HG03139 (cell line): Measurements from ENCODE around the gene ACAA2.
"Not testable (repeated sequence)": the region's sequence is repeated elsewhere in the genome, so short reads cannot be mapped to it uniquely, and the experiment has no call there.

ENCODE experiments used
- ATAC-seq: cut with Tn5 transposase; IDR thresholded peaks from one replicate; pipeline ENCODE4 v1.9.1; 2021; ENCODE audit not compliant: unreplicated experiment

Gene ACAA2

DNA sequence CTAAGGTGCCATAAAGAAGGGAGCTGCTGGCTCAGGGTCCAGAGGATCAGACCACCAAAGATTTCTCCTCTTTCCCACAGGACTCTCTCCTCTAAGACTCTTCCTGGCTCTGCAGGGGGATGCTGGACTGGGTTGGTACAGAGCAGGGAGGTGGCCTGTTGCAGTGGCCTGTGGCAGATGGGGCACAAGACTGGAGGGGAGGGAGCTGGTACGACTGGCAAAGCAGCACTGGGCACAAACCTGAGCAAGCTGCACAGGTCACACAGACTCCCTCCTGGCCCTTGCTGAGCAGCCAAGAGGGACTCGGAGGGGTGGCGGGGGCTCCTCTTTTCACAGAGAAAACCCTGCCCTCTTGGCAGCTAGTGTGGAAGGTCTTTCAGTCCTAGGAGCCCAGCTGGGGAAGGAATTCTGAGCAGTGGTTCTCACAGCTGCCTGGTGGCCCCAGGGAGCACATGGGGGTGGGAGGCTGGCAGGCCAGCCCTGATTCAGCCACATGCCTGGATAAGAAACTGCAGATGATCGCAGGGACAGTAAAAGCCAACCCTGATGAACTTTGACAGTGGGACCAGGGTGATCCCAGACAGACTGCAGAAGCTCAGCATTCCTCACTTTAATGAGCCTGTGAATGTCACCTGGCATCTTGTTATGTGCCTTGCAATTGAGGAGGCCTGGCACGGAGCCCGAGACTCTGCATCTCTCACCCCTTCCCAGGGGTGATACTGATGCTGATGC, 32.5 kb upstream of the ACAA2 start:
- no peak for ATAC-seq

GRCh38 chr18:49844903-49845302, 31.6 kb upstream of the ACAA2 start:
- ATAC-seq = no peak

- no peak for ATAC-seq
Measured at GRCh38 chr18:49843778-49844625, 30.7 kb upstream of the ACAA2 start.

GRCh38 chr18:49843131-49843530, 29.8 kb upstream of the ACAA2 start:
- ATAC-seq = no peak

DNA sequence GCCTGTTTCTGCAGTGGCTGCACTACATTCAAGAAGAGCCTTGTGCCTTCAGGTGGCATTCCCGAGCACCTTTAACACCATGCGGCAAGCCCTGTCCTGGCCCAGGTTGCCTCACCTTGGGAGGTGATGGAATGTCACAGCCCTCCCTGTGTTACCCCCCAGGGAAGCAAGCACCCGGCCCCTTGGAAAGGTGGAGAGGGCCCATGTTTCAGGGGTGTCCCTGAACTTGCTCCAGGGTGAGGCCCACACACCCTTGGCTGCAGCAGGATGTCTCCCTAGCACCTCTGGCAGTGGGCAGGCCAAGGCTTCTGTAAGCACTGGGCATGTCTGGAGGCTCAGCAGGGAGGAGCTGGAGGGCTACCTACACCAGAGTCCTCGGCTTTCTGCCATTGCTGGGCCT, 29.3 kb upstream of the ACAA2 start:
- no peak for ATAC-seq

- no peak for ATAC-seq
Measured at GRCh38 chr18:49841236-49842217, 28.2 kb upstream of the ACAA2 start.

- ATAC-seq = no peak
Measured at GRCh38 chr18:49839012-49839411, 25.7 kb upstream of the ACAA2 start.

DNA sequence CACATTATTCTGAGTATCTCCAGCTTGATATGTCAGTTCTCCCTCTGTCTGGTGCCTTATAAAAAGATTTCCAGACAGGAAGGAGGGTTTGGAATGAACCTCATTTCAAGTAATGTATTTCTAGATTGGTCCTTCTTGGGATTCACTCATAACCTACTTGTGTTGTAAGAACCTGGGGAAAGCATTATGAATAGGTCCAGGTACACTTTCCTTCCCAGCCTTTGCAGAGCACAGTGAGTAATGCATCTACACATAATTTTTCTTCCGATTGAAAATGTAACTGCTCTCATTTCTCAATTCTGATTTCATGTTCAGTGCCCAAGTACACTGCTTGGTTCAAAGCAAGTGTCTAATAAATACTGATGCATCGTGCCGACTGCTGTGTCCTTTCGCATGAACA, 25.0 kb upstream of the ACAA2 start:
- ATAC-seq = no peak

DNA sequence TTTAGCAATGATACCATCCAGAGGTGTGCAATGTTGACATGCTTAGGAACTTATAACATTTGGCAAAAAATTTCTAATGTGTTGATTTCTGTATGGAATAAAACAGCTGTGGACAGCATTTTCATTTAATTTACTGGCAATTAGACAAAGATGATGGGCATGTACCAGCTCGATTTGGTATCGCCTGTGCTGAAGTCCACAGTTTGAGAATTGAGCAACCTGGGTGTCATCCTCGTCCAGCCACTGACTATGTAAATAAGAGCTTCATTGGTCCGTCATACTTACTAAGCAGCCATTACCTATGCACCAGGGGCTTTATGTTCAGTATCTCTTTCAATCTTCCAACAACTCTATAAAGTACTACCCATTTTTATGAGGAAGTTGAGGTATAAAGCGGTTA, 24.6 kb upstream of the ACAA2 start:
- no peak for ATAC-seq

- ATAC-seq = not testable (repeated sequence)
Measured at GRCh38 chr18:49837316-49837835, 24.0 kb upstream of the ACAA2 start.

DNA sequence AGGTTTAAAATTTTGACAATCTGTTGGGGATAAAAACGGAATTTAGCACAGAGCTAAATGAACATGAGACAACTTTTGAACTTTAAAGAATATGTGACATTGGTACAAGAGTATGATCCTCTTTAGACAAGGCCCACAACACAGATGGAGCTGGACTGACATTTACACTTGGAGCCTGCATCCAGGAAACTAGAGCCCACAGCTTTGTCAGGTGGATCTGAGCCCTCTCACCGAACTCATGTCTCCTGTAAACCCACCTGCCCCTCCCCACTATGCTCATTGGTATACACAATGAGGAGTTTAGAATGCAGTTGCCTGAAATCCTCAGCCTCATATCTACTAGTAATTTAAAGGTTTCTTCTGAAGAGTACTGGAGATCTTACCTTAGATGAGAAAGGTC, 22.1 kb upstream of the ACAA2 start:
- ATAC-seq = no peak

GRCh38 chr18:49834258-49834657, 20.9 kb upstream of the ACAA2 start:
- no peak for ATAC-seq

DNA sequence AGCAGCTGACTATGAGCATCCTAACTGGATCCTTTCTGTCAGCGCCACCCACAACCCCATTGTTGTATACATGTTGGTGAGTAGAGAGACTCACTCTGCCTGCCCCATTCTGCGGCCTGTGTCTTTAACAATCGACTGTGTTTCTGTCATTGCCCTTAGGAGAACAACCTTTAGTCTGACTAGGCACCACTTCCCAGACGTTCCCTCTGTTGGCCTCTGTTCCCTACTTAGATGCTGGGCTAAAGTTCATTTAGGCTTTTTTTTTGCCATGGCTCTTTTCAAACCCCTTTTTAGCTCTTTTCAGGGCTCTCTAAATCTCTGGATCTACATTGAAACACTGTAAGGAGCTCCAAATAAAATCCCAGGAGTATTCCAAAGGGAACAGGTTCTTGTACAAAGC, 20.5 kb upstream of the ACAA2 start:
- ATAC-seq = no peak

GRCh38 chr18:49832221-49832647, 18.9 kb upstream of the ACAA2 start:
- no peak for ATAC-seq

GRCh38 chr18:49827996-49828395, 14.7 kb upstream of the ACAA2 start:
- ATAC-seq = no peak

DNA sequence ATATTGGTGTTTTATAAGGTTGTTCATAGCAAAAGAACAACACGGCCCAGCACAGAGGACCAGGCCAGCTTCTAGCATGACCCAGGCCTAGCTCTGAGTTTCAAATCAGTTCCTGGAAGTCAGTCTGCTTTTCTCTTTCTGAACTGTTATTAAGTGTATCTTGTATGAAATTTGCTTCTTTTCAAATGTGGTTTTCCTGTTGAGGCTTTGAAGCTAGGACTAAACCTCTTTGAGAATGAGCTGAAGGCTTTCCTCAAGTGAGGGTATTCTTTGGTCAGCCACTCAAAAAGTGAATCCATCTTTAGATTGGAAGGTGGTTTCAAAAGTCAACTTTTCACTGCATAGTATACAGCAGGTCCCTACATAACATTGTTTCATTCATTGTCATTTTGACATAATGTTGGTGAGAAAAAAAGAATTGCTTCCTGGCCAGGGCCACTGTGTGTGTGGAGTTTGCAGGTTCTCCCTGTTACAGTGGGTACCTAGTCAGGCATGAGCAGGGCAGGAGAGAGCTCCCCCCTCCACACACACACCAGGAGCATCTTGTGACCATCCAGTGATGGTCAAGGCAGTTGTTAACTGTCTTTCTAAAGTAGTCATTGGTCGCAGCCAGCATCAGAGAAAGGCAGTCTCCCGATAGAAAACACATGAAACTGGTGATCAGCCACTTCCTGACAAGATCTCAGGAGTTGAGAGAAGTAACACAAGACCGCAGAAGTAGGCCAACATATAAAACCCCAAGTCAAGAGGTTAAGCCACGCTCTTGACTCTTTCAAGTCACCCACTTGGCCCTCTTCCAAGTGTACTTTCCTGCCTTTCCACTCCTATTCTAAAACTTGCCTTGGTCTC, 6.7 kb upstream of the ACAA2 start:
- ATAC-seq = no peak

DNA sequence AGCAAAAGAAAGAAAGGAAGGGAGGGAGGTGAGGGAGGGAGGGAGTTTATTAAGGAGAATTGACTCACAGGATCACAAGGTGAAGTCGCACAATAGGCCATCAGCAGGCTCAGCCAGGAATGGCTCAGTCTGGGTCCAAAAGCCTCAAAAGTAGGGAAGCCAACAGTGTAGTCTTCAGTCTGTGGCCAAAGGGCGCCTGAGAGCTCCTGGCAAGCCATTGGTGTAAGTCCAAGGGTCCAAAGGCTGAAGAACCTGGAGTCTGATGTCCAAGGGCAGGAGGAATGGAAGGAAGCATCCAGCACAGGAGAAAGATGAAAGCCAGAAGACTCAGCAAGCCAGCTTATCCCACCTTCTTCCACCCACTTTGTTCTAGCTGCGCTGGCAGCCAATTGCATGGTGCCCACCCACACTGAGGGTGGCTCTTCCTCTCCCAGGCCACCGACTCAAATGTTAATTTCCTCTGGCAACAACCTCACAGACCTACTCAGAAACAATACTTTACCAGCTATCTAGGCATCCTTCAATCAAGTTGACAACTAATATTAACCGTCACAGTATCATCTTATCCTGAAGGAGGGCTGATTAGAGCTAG, 5.8 kb upstream of the ACAA2 start:
- ATAC-seq = no peak

DNA sequence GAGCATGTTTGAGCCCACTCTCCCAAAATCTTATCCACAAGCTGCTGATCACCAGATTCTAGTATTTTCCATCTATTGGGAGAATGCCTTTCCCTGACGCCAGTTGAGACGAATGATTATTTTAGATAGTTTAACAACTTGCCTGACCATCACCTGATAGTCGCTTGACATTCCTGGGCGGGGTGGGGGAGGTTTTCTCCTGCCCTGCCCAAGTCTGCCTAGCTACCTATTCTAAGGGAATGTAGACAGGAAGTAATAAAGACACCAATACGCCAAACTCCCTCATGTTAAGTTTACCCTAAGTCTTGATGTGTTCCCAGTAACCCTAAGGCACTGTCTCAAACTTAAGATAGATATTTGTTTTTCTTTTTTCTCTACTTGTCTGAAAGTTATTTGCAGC, 4.6 kb upstream of the ACAA2 start:
- no peak for ATAC-seq

DNA sequence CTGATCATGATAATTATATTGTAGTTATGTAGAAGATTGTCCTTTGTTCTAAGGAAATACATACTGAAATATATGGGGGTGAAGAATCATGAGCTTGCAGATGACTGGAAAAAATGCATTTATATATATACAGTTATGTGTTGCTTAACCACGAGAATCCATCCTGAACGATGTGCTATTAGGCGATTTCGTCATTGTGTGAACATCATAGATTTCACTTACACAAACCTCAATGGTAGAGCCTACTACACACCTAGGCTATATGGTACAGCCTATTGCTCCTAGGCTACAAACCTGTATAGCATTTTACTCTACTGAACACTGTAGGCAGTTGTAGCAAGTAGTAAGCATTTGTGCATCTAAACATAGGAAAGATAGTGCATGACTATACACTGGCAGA, 2.6 kb upstream of the ACAA2 start:
- no peak for ATAC-seq

GRCh38 chr18:49814147-49814499, 790 bp upstream of the ACAA2 start:
- ATAC-seq = no peak
